ENCODE measurements around the gene EIF2B2. TPM values are rescaled to one million over a fixed set of nuclear protein-coding genes. Genes with fewer than 3 reads are reported as not detected.
A peak's percentile ranks its signal among the peaks of the same experiment; 100 is the strongest.

EIF2B2 gene
- 68.1 TPM for polyA plus RNA-seq (2013, experiment 1 of 2)
- polyA plus RNA-seq (2013, experiment 2 of 2), result 57.3 TPM

- Histone ChIP-seq H3K4me1 (ENCODE audit: control insufficient read depth, insufficient read depth, low read length, poor library complexity, severe bottlenecking) (peaks cover 5% of the 10 kb centered on the region), H3K36me3 (ENCODE audit: control insufficient read depth, insufficient read depth, low read length) (peaks cover 39% of the 10 kb centered on the region), H3K27ac (ENCODE audit: low read depth, low read length, severe bottlenecking) (peak within 1 kb of the TSS; percentile 85), H3K4me3 (ENCODE audit: extremely low read depth, insufficient read depth, low read length, poor library complexity, severe bottlenecking) (peak within 1 kb of the TSS; percentile 79), H3K9me3 (ENCODE audit: control insufficient read depth, low read length) (peaks cover 10% of the 10 kb centered on the region)
- WGBS, 2 experiments (ENCODE audit: insufficient coverage in 2 of 2), result 1 to 2% methylated on average over 51 to 59 of the region's 66 CpGs
Observed at GRCh38 chr14:75002392-75003249, at the start of gene EIF2B2. EIF2B2 (plus strand) TSS chr14:75002921; CDS start chr14:75002991, 70 bp downstream.

- peaks cover 43% of the 10 kb centered on the region for H3K4me1 ChIP-seq (ENCODE audit: control insufficient read depth, insufficient read depth, low read length, poor library complexity, severe bottlenecking)
- H3K9me3 ChIP-seq (ENCODE audit: control insufficient read depth, low read length), result no peaks in the 10 kb centered on the region
- 75 to 98% methylated on average over 1 to 4 of the region's 5 CpGs for WGBS, 2 experiments (ENCODE audit: insufficient coverage in 2 of 2)
- peaks cover 29% of the 10 kb centered on the region for H3K36me3 ChIP-seq (ENCODE audit: control insufficient read depth, insufficient read depth, low read length)
- peak overlapping the region; percentile 58 for H3K4me3 ChIP-seq (ENCODE audit: extremely low read depth, insufficient read depth, low read length, poor library complexity, severe bottlenecking)
- no peak overlapping the region for H3K27ac ChIP-seq (ENCODE audit: low read depth, low read length, severe bottlenecking)
Observed at GRCh38 chr14:74953686-74954085, 49.0 kb upstream of the EIF2B2 start.

GRCh38 chr14:74954232-74954946 is 48.3 kb upstream of the EIF2B2 start:
- 58 to 69% methylated on average over 8 to 11 of the region's 18 CpGs for WGBS, 2 experiments (ENCODE audit: insufficient coverage in 2 of 2)
- Histone ChIP-seq H3K4me1 (ENCODE audit: control insufficient read depth, insufficient read depth, low read length, poor library complexity, severe bottlenecking) (peaks cover 43% of the 10 kb centered on the region), H3K9me3 (ENCODE audit: control insufficient read depth, low read length) (no peaks in the 10 kb centered on the region), H3K4me3 (ENCODE audit: extremely low read depth, insufficient read depth, low read length, poor library complexity, severe bottlenecking) (peak overlapping the region; percentile 58), H3K36me3 (ENCODE audit: control insufficient read depth, insufficient read depth, low read length) (peaks cover 22% of the 10 kb centered on the region), H3K27ac (ENCODE audit: low read depth, low read length, severe bottlenecking) (peak overlapping the region; percentile 49)

GRCh38 chr14:74954947-74955228 is 47.8 kb upstream of the EIF2B2 start:
- Histone ChIP-seq H3K9me3 (ENCODE audit: control insufficient read depth, low read length) (no peaks in the 10 kb centered on the region), H3K36me3 (ENCODE audit: control insufficient read depth, insufficient read depth, low read length) (peaks cover 18% of the 10 kb centered on the region), H3K27ac (ENCODE audit: low read depth, low read length, severe bottlenecking) (no peak overlapping the region), H3K4me3 (ENCODE audit: extremely low read depth, insufficient read depth, low read length, poor library complexity, severe bottlenecking) (peak overlapping the region; percentile 58), H3K4me1 (ENCODE audit: control insufficient read depth, insufficient read depth, low read length, poor library complexity, severe bottlenecking) (peaks cover 41% of the 10 kb centered on the region)
- WGBS, 2 experiments (ENCODE audit: insufficient coverage in 2 of 2), result 61% methylated on average over 2 of the region's 3 CpGs; no CpG with 5 or more reads in 1 of the 2 experiments

GRCh38 chr14:74955229-74956026 is 47.3 kb upstream of the EIF2B2 start, which contains the start of gene PGF:
PGF (minus strand) TSS chr14:74955597; CDS start chr14:74955242, 355 bp downstream.
- H3K9me3 ChIP-seq (ENCODE audit: control insufficient read depth, low read length), result no peaks in the 10 kb centered on the region
- H3K36me3 ChIP-seq (ENCODE audit: control insufficient read depth, insufficient read depth, low read length), result peaks cover 13% of the 10 kb centered on the region
- peaks cover 36% of the 10 kb centered on the region for H3K4me1 ChIP-seq (ENCODE audit: control insufficient read depth, insufficient read depth, low read length, poor library complexity, severe bottlenecking)
- peak within 1 kb of the TSS; percentile 79 for H3K27ac ChIP-seq (ENCODE audit: low read depth, low read length, severe bottlenecking)
- peak within 1 kb of the TSS; percentile 58 for H3K4me3 ChIP-seq (ENCODE audit: extremely low read depth, insufficient read depth, low read length, poor library complexity, severe bottlenecking)
- WGBS, 2 experiments (ENCODE audit: insufficient coverage in 2 of 2), result 6 to 14% methylated on average over 45 to 61 of the region's 73 CpGs

- WGBS, 2 experiments (ENCODE audit: insufficient coverage in 2 of 2), result 77 to 95% methylated on average over 3 to 5 of the region's 9 CpGs
- Histone ChIP-seq H3K4me3 (ENCODE audit: extremely low read depth, insufficient read depth, low read length, poor library complexity, severe bottlenecking) (peak overlapping the region; percentile 58), H3K9me3 (ENCODE audit: control insufficient read depth, low read length) (no peaks in the 10 kb centered on the region), H3K36me3 (ENCODE audit: control insufficient read depth, insufficient read depth, low read length) (peaks cover 9% of the 10 kb centered on the region), H3K4me1 (ENCODE audit: control insufficient read depth, insufficient read depth, low read length, poor library complexity, severe bottlenecking) (peaks cover 31% of the 10 kb centered on the region), H3K27ac (ENCODE audit: low read depth, low read length, severe bottlenecking) (peak overlapping the region; percentile 79)
Observed at GRCh38 chr14:74956027-74956279, 46.8 kb upstream of the EIF2B2 start.

GRCh38 chr14:74956280-74957072 is 46.2 kb upstream of the EIF2B2 start:
- H3K36me3 ChIP-seq (ENCODE audit: control insufficient read depth, insufficient read depth, low read length), result peaks cover 9% of the 10 kb centered on the region
- 87% methylated on average over 19 to 21 of the region's 24 CpGs for WGBS, 2 experiments (ENCODE audit: insufficient coverage in 2 of 2)
- peak overlapping the region; percentile 79 for H3K27ac ChIP-seq (ENCODE audit: low read depth, low read length, severe bottlenecking)
- no peaks in the 10 kb centered on the region for H3K9me3 ChIP-seq (ENCODE audit: control insufficient read depth, low read length)
- peaks cover 26% of the 10 kb centered on the region for H3K4me1 ChIP-seq (ENCODE audit: control insufficient read depth, insufficient read depth, low read length, poor library complexity, severe bottlenecking)
- H3K4me3 ChIP-seq (ENCODE audit: extremely low read depth, insufficient read depth, low read length, poor library complexity, severe bottlenecking), result peak overlapping the region; percentile 58

- peaks cover 20% of the 10 kb centered on the region for H3K4me1 ChIP-seq (ENCODE audit: control insufficient read depth, insufficient read depth, low read length, poor library complexity, severe bottlenecking)
- 80 to 100% methylated on average over 2 to 4 of the region's 5 CpGs for WGBS, 2 experiments (ENCODE audit: insufficient coverage in 2 of 2)
- no peaks in the 10 kb centered on the region for H3K36me3 ChIP-seq (ENCODE audit: control insufficient read depth, insufficient read depth, low read length)
- H3K9me3 ChIP-seq (ENCODE audit: control insufficient read depth, low read length), result no peaks in the 10 kb centered on the region
- H3K27ac ChIP-seq (ENCODE audit: low read depth, low read length, severe bottlenecking), result no peak overlapping the region
- no peak overlapping the region for H3K4me3 ChIP-seq (ENCODE audit: extremely low read depth, insufficient read depth, low read length, poor library complexity, severe bottlenecking)
Observed at GRCh38 chr14:74959596-74960180, 43.0 kb upstream of the EIF2B2 start.

GRCh38 chr14:74960736-74961135 is 42.0 kb upstream of the EIF2B2 start:
- 94 to 100% methylated on average over 3 to 4 of the region's 4 CpGs for WGBS, 2 experiments (ENCODE audit: insufficient coverage in 2 of 2)
- no peaks in the 10 kb centered on the region for H3K36me3 ChIP-seq (ENCODE audit: control insufficient read depth, insufficient read depth, low read length)
- H3K27ac ChIP-seq (ENCODE audit: low read depth, low read length, severe bottlenecking), result no peak overlapping the region
- no peaks in the 10 kb centered on the region for H3K9me3 ChIP-seq (ENCODE audit: control insufficient read depth, low read length)
- peaks cover 19% of the 10 kb centered on the region for H3K4me1 ChIP-seq (ENCODE audit: control insufficient read depth, insufficient read depth, low read length, poor library complexity, severe bottlenecking)
- no peak overlapping the region for H3K4me3 ChIP-seq (ENCODE audit: extremely low read depth, insufficient read depth, low read length, poor library complexity, severe bottlenecking)
